ENCODE data around the gene KSR2. TPM values are rescaled to one million over a fixed set of nuclear protein-coding genes. Genes with fewer than 3 reads are reported as not detected.

Gene KSR2
- total and polyA plus RNA-seq, 2 of the 4 experiments (the other 2 are of a cell fraction): not detected

DNA sequence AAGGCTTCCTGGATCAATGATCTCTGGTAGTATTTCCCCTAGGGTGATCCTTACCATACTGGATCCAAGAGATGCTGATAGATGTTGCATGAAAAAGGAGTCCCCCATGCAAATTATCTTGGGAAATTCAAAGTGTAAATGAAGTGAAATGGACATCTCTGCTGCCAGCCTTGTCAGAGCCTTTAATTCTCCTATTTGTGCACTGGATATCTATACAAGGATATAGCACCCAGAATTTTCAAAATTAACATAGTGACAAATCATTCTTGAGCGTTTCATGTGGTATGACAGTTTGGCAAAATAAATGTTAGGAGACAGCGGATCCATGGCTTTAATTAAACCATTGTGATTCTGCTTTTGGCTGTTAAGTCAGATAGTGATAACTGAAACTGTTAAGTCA is 260.9 kb downstream of the KSR2 start:
- DNase-seq (no peak), ATAC-seq (ENCODE audit: low read depth) (no peak)
- Histone ChIP-seq H4K20me1 (ENCODE audit: insufficient read depth, low read length) (no peaks in the 10 kb centered on the region), H4K5ac (ENCODE audit: low read depth, low read length) (no peak overlapping the region), H3K9me3 (ENCODE audit: control insufficient read depth, insufficient read depth, low read length) (peaks cover 49% of the 10 kb centered on the region), H3K4me1 (ENCODE audit: control insufficient read depth, insufficient read depth, low read length) (no peaks in the 10 kb centered on the region), H3K27ac (ENCODE audit: insufficient read depth, low read length) (no peak overlapping the region), H4K91ac (ENCODE audit: insufficient read depth, low read depth, low read length) (no peak overlapping the region), H3K18ac (ENCODE audit: low read depth, low read length) (no peak overlapping the region), H3K4me2 (ENCODE audit: low read depth, low read length) (no peak overlapping the region), H3K9me1 (ENCODE audit: insufficient read depth, low read length) (no peaks in the 10 kb centered on the region), H3K56ac (ENCODE audit: extremely low read depth, insufficient read depth, low read length) (no peak overlapping the region), H2BK15ac (ENCODE audit: low read depth, low read length) (no peak overlapping the region), H4K8ac (ENCODE audit: low read depth in 2 of 2, low read length in 2 of 2) (no peak overlapping the region), H3K36me3 (ENCODE audit: control insufficient read depth, insufficient read depth, low read length) (no peaks in the 10 kb centered on the region), H3K4me3 (ENCODE audit: insufficient read depth, low read depth, low read length) (no peak overlapping the region), H3K79me1 (ENCODE audit: low read depth in 1 of 2, low read length in 2 of 2) (no peaks in the 10 kb centered on the region), H2BK5ac (ENCODE audit: low read depth, low read length, poor library complexity, severe bottlenecking) (no peak overlapping the region), H2AFZ (replicated peaks; ENCODE audit: low read length, poor library complexity) (no peak overlapping the region), H2AK5ac (ENCODE audit: low read depth, low read length) (no peak overlapping the region), H3K23ac (ENCODE audit: low read depth, low read length) (no peak overlapping the region), H2AK9ac (replicated peaks; ENCODE audit: low read depth, low read length, poor library complexity) (no peak overlapping the region), H3K9ac (ENCODE audit: low read depth, low read length) (no peak overlapping the region), H3K27me3 (ENCODE audit: control insufficient read depth, insufficient read depth, low read length) (no peaks in the 10 kb centered on the region), H2BK20ac (ENCODE audit: low read depth, low read length) (no peak overlapping the region), H3K4ac (ENCODE audit: low read depth, low read length) (no peak overlapping the region), H2BK120ac (ENCODE audit: low read depth, low read length) (no peak overlapping the region), H3K14ac (replicated peaks; ENCODE audit: low read depth, low read length) (no peak overlapping the region)
- POLR2A ChIA-PET (ENCODE audit: unreplicated experiment): no interaction called here
- intact Hi-C loops (cut with micrococcal nuclease) (no loop called here), in situ Hi-C loops (cut with MboI; ENCODE audit: low sequenced_read_pairs) (no loop called here), dilution Hi-C loops (cut with HindIII; ENCODE audit: low sequenced_read_pairs, unreplicated experiment) (no loop called here)
- WGBS, 2 experiments (ENCODE audit: extremely low coverage in 2 of 2, insufficient read length in 1 of 2): no CpG with 5 or more reads among the region's 2 CpGs
- TF ChIP-seq MXI1 (IDR thresholded peaks at IDR 0.05; ENCODE audit: borderline replicate concordance, low read depth, low read length) (no peak), RFX5 (IDR thresholded peaks at IDR 0.05; ENCODE audit: low read depth, low read length) (no peak), POLR2A (IDR thresholded peaks at IDR 0.05; ENCODE audit: low read depth, low read length) (no peak), RAD21 (IDR thresholded peaks at IDR 0.05; ENCODE audit: low read length) (no peak), MAFK (IDR thresholded peaks at IDR 0.05; ENCODE audit: low read depth, low read length) (no peak), BHLHE40 (IDR thresholded peaks at IDR 0.05; ENCODE audit: low read depth, low read length) (no peak), RCOR1 (IDR thresholded peaks at IDR 0.05; ENCODE audit: insufficient replicate concordance, low read length) (no peak), CEBPB (IDR thresholded peaks at IDR 0.05; ENCODE audit: low read depth, low read length) (no peak), FOS (IDR thresholded peaks at IDR 0.05; ENCODE audit: low read depth, low read length) (no peak), SMC3 (IDR thresholded peaks at IDR 0.05; ENCODE audit: low read depth, low read length) (no peak), ELK1 (IDR thresholded peaks at IDR 0.05; ENCODE audit: borderline replicate concordance, low read depth, low read length) (no peak), CHD1 (IDR thresholded peaks at IDR 0.05; ENCODE audit: low read depth, low read length) (no peak), NFE2L2 (IDR thresholded peaks at IDR 0.05; ENCODE audit: low read depth, low read length) (no peak), MAZ (IDR thresholded peaks at IDR 0.05; ENCODE audit: borderline replicate concordance, low read depth, low read length) (no peak)
- TF ChIP-seq, protein P1, sequence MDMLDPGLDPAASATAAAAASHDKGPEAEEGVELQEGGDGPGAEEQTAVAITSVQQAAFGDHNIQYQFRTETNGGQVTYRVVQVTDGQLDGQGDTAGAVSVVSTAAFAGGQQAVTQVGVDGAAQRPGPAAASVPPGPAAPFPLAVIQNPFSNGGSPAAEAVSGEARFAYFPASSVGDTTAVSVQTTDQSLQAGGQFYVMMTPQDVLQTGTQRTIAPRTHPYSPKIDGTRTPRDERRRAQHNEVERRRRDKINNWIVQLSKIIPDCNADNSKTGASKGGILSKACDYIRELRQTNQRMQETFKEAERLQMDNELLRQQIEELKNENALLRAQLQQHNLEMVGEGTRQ (IDR thresholded peaks at IDR 0.05; ENCODE audit: low read depth, low read length): no peak
- TF ChIP-seq, protein P2, sequence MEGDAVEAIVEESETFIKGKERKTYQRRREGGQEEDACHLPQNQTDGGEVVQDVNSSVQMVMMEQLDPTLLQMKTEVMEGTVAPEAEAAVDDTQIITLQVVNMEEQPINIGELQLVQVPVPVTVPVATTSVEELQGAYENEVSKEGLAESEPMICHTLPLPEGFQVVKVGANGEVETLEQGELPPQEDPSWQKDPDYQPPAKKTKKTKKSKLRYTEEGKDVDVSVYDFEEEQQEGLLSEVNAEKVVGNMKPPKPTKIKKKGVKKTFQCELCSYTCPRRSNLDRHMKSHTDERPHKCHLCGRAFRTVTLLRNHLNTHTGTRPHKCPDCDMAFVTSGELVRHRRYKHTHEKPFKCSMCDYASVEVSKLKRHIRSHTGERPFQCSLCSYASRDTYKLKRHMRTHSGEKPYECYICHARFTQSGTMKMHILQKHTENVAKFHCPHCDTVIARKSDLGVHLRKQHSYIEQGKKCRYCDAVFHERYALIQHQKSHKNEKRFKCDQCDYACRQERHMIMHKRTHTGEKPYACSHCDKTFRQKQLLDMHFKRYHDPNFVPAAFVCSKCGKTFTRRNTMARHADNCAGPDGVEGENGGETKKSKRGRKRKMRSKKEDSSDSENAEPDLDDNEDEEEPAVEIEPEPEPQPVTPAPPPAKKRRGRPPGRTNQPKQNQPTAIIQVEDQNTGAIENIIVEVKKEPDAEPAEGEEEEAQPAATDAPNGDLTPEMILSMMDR (conservative IDR thresholded peaks at IDR 0.05; ENCODE audit: low read depth, low read length): no peak
- CTCF ChIA-PET: no interaction called here
- BruUV-seq (replicated peaks): no TSS peak

Measured in IMR-90 (cell line).